HG03575 (cell line): ENCODE measurements around the gene ORC4.
A peak's percentile ranks its signal among the peaks of the same experiment; 100 is the strongest.

ENCODE experiments used
- ATAC-seq: cut with Tn5 transposase; IDR thresholded peaks from one replicate; pipeline ENCODE4 v1.9.1; 2021; ENCODE audit not compliant: unreplicated experiment, insufficient number of reproducible peaks, low FRiP score; ENCODE audit errors: extremely low read depth

The ORC4 gene

DNA sequence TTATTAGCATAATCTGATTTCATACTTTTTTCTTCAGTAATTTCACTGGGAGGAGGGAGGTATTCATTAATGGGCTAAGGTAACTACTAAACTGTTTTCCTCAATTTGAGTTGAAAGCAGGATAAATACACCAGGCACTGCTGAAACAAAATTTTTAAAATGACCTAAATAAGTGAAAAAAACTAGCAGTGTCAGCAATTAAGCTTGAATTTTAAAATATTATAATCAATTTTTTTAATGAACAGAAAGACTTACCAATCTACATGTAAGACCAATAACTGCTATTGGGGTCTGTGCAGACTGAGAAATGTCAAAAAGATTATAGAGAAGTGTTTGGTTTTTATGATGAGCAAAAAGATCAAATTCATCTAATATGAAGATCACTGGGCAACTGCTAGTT lies 68.4 kb downstream of the ORC4 start:
- no peak for ATAC-seq

DNA sequence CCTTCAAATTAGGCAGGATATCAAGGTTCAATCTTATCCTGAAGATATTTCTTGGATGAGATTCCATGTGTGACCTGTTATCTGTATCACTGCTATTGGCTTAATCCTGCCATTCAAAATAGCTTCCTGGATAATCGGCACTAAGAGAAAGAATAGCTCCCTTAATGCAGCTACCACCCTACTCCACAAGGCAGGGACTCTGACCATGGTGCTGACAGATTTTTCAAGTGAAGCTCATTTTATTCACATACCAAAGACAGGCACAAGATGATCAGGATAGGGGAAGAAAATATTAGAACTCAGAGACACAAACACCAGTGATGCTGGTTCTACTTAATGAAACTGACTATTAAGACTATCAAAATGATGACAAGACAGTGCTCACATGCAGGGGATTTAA lies 74.9 kb downstream of the ORC4 start:
- ATAC-seq = no peak

DNA sequence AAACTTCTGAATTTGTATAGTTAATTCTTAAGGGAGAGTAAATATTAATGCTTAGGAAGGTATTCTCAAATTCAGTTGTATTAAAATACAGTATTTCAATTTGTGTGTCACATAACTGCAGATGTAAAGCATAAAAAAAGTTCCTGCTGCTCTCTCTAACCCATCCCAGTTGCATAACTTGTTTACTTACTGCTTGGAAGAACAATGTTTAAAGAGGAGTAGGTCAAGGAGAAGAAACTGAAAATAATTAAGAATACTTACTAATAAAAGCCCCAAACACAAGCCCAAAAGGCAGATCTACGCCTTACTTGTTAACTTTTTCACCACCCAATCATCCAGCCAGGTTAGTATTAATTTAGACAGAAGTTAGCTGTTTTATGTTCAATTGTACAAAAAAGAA lies 81.2 kb downstream of the ORC4 start:
- no peak for ATAC-seq

DNA sequence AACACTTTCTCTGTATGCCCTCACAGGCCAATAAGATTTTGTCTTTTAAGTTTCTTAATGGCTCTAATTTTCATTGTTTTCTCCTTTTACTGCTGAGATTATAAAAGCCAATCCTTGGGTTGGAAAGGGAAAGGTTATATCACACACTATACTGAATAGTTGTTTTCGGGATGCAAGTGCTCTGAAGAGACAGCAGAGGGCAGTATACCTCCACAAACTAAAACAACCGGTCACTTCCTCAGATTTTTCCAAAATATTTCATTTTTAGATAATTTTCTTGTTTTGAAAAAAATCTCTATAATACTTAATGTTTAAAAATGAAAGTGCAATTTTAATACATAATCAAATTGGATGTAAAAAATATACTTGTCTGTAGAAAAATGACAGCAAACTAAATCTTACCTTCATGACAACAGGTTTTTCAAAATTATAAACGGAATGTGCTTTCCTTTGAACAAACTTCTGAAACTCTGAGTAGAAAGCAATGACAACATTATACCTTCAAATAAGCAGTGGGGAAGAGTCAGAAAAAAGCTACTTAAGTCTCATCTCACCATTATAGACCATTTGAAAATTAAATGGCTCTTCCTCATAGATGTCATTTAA lies 82.7 kb downstream of the ORC4 start:
- ATAC-seq = peak; percentile 69

DNA sequence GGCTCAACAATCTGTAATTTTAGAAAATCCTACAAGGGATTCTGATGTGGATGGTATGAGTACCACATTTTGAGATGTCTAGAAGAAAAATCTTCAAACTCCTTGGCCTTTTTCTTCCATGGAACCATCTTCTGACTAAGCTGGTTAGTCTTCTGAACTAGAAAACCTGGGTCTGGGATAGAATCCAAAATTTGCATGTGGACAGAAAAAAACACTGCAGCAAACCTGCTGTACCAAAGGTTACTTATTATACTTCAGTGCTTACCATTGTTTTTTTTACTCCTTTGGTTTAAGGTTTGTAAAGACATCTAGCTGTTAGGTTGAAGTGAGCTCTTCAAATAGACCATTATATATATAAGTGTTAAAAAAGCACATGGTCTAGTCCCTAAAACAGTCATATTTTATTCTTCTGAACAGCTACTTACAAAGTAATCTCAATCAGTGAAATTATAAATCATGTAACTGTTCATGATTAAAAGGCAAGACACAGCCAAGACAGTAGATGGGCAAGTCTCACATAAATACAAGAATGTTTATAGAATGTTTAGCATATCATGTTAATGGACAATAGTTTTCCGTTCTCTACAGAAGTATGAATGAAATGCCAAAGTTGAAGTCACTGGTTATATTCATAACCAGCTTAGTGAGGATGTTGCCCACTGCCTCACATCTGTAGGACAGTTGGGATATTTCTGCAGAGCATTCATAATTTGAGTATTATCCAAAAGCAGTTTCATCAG lies 85.5 kb downstream of the ORC4 start:
- no peak for ATAC-seq

DNA sequence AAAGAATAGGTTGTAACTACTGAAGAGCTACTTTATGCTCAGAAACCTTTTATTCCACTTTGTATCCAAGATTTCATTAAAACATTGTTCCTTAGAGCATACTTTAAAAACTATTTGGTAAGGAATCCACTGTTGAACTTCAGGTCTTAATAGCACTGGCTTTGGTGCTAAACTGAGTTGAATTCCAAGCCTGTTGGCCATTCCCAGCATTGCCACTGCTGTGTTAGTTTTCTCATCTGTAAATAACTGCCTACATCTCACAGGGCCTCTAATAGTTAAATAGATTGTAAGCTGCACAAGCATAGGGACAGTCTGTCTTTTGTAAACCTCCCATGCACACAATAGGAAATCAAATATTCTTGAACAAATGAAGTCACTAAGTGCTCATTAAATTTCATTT lies 86.6 kb downstream of the ORC4 start:
- no peak for ATAC-seq

DNA sequence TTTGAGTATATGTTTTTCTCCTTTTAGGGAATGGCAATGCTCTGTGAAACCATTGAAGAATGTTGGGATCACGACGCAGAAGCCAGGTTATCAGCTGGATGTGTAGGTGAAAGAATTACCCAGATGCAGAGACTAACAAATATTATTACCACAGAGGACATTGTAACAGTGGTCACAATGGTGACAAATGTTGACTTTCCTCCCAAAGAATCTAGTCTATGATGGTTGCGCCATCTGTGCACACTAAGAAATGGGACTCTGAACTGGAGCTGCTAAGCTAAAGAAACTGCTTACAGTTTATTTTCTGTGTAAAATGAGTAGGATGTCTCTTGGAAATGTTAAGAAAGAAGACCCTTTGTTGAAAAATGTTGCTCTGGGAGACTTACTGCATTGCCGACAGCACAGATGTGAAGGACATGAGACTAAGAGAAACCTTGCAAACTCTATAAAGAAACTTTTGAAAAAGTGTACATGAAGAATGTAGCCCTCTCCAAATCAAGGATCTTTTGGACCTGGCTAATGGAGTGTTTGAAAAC lies 93.4 kb downstream of the ORC4 start:
- no peak for ATAC-seq

DNA sequence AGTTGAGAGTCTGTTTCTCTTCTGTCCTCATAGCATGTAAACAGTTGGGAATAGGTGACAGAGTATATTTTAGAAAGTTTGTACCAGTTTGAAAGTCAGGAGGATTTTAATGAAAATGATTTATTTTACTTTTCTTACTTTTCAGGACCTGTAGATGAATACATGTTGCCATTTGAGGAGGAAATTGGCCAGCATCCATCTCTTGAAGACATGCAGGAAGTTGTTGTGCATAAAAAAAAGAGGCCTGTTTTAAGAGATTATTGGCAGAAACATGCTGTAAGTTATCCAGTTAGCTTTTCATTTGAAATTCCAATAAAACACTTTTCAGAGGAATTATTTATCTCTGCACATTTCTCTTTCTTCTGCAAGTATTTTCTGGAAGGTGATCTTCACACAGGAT lies 94.7 kb downstream of the ORC4 start:
- no peak for ATAC-seq

DNA sequence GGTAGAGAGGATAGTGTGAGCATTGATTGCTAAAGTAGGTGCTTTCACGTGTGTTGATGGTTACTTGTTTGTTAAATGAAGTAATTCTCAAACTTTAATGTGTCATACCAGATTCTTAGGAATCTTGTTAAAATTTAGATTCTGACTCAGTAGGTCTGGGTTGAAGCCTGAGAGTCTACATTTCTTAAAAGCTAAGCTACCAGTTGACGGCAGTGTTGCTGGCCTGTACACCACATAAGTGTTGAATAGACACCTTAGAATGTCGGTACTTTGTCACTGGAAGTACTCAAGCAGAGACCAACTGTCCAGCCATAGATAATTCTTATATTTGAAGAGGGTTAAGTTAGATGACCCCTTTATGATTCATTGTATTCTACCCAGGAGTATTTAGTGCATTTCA lies 95.9 kb downstream of the ORC4 start:
- no peak for ATAC-seq

DNA sequence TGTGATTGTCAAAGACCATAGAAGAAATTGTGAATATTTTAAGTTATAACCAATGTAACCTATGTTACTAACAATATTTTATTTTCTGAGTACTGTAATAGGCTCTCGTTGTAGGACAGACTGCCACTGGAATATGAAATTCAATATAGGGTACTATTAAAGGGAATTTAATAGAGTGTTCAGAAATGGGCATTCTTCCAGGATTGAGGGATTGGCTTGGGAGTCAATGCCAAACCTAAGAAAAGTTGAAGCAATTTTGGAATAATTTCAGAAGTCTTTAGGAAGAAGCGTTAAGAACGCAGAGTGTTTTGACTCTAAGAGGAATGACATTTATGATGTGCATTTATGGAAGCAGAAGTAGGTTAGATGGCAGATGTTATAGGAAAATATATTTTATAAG lies 96.7 kb downstream of the ORC4 start:
- ATAC-seq = no peak

DNA sequence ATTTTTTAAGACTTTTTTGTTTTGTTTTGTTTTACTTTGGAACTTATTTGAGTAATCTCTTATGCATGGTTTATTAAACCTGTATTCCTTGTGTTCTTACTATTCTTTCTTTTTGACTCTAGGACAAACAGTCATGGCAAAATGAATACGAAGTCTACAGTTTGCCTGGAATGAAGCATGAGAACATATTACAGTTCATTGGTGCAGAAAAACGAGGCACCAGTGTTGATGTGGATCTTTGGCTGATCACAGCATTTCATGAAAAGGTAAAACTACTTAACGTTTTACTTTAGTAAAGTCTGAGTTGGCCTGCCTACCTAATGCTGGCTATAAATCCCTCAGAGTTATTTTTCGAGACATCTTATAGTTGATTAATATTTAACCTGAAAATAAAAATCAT lies 103.4 kb downstream of the ORC4 start:
- ATAC-seq = no peak

DNA sequence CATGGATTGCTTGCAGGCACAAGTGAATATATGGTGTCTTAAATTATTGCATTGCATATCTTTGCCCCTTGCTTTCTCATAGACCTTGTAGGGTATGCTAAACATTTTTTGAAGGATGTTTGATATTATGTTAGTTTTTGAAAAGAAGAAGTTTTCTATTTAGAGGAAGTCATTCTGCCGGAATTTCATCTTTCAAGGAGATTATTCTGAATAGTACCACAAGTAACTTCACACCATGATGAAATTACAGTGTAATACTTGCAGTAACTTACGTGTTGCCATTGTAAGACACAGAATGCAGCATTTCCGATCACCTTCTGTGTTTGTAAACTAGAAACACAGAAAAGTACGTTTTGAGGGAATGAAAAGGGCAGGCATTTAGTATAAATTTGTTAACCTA lies 103.8 kb downstream of the ORC4 start:
- ATAC-seq = no peak

DNA sequence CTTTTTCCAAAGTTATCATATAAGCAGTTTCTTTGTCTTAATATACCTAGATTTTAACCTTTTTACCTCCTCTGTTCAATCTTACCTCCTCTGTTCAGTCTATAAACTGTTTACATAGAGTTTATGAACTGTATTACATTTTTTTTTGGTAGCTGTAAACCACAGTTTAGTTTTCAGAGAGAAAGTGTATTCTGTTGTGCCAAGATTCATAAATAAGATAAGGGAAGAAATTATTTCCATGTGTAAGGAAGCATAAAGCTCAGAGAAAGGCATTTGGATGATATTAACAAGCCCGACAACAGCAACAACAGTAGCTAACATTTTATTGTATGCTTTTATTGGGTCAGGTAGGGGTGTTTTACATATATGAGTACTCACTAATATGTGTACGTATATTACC lies 104.5 kb downstream of the ORC4 start:
- ATAC-seq = no peak

DNA sequence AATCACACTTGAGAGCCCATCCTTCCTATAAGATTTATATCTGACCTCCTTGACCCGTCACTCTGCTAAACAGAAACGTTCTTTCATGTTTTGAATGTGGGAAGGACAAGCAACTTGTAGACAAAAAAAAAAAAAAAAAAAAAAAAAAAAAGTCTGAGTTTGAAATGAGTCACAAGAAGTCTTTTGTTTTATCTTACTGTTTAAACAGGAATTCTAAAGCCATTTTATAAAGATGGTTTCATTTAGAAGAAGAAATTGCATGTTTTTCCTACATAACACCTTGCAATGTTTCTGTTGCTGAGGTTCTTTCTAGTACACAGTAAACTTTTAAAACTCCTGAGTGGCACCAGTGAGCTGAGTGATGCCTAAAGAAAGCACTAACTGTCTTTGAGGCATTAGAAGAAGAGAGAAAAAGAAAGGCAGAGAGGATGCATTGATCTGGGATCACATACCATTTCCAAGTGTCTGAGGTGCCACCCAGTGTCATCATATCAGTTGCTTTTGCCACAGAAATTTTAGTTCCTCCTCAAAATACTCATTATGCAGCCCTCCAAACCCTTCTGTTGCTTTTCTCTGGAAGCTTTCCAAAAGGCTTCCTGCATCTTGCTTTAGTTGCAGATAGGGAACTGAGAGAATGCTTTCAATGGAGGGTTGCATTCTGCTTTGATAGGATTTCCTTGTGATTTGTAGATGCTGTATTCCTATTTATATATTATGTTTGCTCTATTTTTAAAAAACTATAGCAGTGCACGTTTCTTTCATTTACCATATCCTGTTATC lies 106.6 kb downstream of the ORC4 start:
- ATAC-seq = no peak

DNA sequence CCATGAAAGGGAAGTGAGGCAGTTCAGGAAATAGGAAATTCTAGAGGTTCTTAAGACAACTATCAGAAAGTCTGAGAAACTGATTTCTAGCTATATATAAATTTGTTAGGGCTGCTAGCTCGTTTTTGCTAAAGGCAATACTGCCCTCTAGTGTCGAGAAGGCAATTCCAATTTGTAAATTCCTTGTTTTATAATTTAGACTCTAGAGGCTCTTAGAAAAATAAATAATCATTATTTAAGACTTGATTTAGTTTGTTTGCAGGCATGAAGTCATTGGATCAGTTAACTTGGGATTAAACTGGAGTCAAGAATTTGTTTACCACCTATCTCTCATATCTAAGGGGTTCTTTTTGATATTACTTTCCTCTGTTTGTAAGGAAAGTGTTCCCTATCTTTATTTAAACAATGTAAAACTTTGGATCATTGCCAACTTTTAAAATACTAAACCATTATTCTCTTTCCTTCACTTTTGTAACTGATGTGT lies 109.5 kb downstream of the ORC4 start:
- ATAC-seq = no peak

DNA sequence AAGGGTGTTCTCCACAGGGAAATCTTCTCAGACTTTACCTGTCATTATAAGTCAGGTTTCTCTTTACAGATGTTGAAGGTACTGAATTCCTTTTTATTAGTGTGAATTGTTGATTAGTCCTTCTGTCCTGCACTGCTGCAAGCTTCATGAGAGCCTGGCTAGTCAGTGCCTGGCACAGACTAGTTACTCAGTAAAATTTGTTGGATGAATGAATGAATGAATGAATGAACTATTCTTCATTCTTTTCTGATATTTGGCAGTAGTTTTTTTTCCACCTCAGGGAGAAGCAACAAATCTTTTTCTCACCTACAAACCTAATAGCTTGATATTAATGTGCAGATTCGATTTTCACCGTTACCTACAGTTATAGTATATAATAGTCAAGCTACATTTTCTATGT lies 111.4 kb downstream of the ORC4 start:
- ATAC-seq = no peak

DNA sequence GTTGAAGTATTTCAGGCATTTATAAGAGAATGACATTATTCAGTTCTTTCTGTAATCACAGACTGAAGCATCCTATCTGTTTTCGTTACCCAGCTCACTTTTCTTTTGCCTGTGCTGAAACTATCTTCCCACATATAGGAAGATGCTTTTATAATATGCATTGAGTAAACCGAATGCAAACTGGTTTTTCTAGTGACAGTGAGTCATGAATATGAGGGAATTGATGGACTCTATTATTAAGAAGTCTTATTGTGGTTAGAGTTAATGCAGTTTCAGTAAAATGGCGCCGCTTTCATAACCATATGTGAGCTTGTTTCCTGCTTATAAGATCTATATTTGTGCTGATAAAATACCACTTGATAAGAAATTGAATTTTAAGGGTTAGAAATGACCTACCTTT lies 116.5 kb downstream of the ORC4 start:
- no peak for ATAC-seq

DNA sequence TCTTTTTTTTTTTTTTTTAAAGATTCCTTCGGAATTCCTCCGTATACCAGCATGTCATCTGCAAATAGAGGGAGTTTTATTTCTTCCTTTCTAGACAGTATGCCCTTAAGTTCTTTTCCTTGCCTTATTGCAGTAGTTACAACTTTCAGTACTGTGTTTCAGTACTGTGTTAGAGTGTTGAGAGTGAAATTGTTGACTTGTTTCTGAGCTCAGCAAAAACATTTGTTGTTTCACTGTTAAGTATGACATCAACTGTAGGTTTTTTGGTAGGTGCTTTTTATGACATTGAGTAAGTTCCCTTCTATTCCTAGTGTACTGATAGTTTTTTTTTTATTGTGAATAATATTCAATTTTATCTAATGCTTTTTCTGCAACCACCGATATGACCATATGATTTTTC lies 131.9 kb downstream of the ORC4 start:
- ATAC-seq = no peak

DNA sequence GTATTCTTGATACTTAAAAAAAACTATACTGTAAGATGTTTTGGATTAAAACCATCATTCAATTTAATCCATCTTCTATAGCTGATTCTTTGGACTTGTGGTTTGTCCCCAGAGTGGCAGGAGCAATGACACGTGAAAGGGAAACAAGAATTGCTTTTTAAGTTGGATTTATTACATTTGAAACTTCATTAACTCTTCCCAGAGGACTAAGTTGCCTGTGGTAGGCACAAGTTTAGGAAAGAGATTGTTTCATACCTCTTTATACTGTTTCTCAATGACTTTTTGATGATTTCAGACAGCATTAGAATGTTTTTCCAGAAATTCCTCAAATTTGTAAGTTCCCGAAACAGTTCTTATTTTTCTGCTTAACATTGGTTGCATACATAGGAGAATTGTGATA lies 134.4 kb downstream of the ORC4 start:
- no peak for ATAC-seq

DNA sequence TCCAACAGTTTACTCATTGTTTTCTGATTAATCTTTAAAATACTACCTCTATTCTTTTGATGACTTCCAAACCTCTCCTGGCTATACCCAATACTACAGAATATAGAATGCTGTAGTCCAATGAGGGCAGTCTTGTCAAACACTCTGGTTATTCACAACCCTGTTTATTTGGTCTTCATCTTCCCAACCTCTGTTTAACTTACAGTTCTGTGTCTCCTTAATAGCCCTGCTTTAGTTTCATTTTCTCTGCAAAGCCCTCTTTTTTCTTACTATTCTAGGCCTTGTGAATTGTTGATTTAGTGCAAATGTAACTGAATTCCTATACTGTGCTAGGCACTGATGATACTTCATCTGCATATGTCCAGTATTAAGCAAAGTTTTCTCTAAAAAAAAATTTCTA lies 135.7 kb downstream of the ORC4 start:
- no peak for ATAC-seq
